SK-N-SH treated with all-trans-retinoic acid at 6 μM for 48 hours (cell line): Measurements from ENCODE around the gene TMEM165.

Experiments
- ATAC-seq: fragments of 200-7000 bp; cut with Tn5 transposase; 3 replicates; pipeline ENCODE4 v1.9.1; 2020; ENCODE audit warnings: mild to moderate bottlenecking, moderate library complexity
- ARNTL ChIP-seq: fragments of 450-650 bp; formaldehyde crosslinking; IDR thresholded peaks from 2 replicates; pipeline ENCODE4 v1.5.0; 2020; ENCODE audit warnings: low read depth, mild to moderate bottlenecking, moderate library complexity, borderline replicate concordance
- ESRRG ChIP-seq: fragments of 250-450 bp; sonication (Bioruptor Pico); IDR thresholded peaks from 2 replicates; pipeline ENCODE4 v1.6.1; 2021; ENCODE audit warnings: mild to moderate bottlenecking
- GLIS3 ChIP-seq: fragments of 250-450 bp; sonication (Bioruptor Pico); IDR thresholded peaks from 2 replicates; pipeline ENCODE4 v1.5.0; 2020; ENCODE audit warnings: mild to moderate bottlenecking, moderate library complexity
- ISL1 ChIP-seq: fragments of 250-450 bp; sonication (Bioruptor Pico); IDR thresholded peaks from 2 replicates; pipeline ENCODE4 v2.1.2; 2022; ENCODE audit warnings: mild to moderate bottlenecking, moderate library complexity
- OSR1 ChIP-seq: fragments of 250-450 bp; sonication (Bioruptor Pico); IDR thresholded peaks from 2 replicates; pipeline ENCODE4 v1.8.0; 2022; ENCODE audit warnings: moderate library complexity, mild to moderate bottlenecking, inconsistent platforms
- PPARA ChIP-seq: fragments of 250-450 bp; sonication (Bioruptor Pico); IDR thresholded peaks from 2 replicates; pipeline ENCODE4 v1.5.0; 2020; ENCODE audit warnings: mild to moderate bottlenecking, borderline replicate concordance
- SNAI2 ChIP-seq: fragments of 250-450 bp; sonication (Bioruptor Pico); IDR thresholded peaks from 2 replicates; pipeline ENCODE4 v1.5.0; 2020; ENCODE audit warnings: mild to moderate bottlenecking, moderate library complexity
- TCF4 ChIP-seq: fragments of 250-450 bp; sonication (Bioruptor Pico); IDR thresholded peaks from 2 replicates; pipeline ENCODE4 v1.8.0; 2021; ENCODE audit warnings: mild to moderate bottlenecking, moderate library complexity, borderline replicate concordance
- TOX ChIP-seq: fragments of 250-450 bp; sonication (Bioruptor Pico); IDR thresholded peaks from 2 replicates; pipeline ENCODE4 v1.8.0; 2021; ENCODE audit warnings: mild to moderate bottlenecking, moderate library complexity, borderline replicate concordance
- ZC3H10 ChIP-seq: fragments of 250-450 bp; sonication (Bioruptor Pico); IDR thresholded peaks from 2 replicates; pipeline ENCODE4 v1.5.1; 2021; ENCODE audit warnings: mild to moderate bottlenecking, moderate library complexity
- ZFP3 ChIP-seq: fragments of 250-450 bp; sonication (Bioruptor Pico); IDR thresholded peaks from 2 replicates; pipeline ENCODE4 v1.5.0; 2020; ENCODE audit warnings: mild to moderate bottlenecking, moderate library complexity
- ZFP30 ChIP-seq: fragments of 450-650 bp; formaldehyde crosslinking; IDR thresholded peaks from 2 replicates; pipeline ENCODE4 v1.5.0; 2022; ENCODE audit warnings: mild to moderate bottlenecking, moderate library complexity
- ZNF565 ChIP-seq: fragments of 450-650 bp; formaldehyde crosslinking; conservative IDR thresholded peaks from 2 replicates; pipeline ENCODE4 v1.5.0; 2020; ENCODE audit warnings: low read depth, mild to moderate bottlenecking, moderate library complexity
- ZNF70 ChIP-seq: fragments of 450-650 bp; formaldehyde crosslinking; IDR thresholded peaks from 2 replicates; pipeline ENCODE4 v1.5.0; 2020; ENCODE audit warnings: mild to moderate bottlenecking, moderate library complexity
- ZNF8 ChIP-seq: fragments of 450-650 bp; formaldehyde crosslinking; IDR thresholded peaks from 2 replicates; pipeline ENCODE4 v1.5.0; 2020; ENCODE audit warnings: mild to moderate bottlenecking, moderate library complexity
- TF ChIP-seq, protein P1 (sequence below): fragments of 250-450 bp; sonication (Bioruptor Pico); IDR thresholded peaks from 2 replicates; pipeline ENCODE4 v1.8.0; 2021; ENCODE audit warnings: low read depth, mild to moderate bottlenecking, moderate library complexity, borderline replicate concordance
- TF ChIP-seq, protein P2 (sequence below): fragments of 250-450 bp; sonication (Bioruptor Pico); IDR thresholded peaks from 2 replicates; pipeline ENCODE4 v1.5.0; 2020; ENCODE audit warnings: mild to moderate bottlenecking, moderate library complexity
- TF ChIP-seq, protein P3 (sequence below): fragments of 250-450 bp; sonication (Bioruptor Pico); IDR thresholded peaks from 2 replicates; pipeline ENCODE4 v1.8.0; 2020; ENCODE audit warnings: mild to moderate bottlenecking, moderate library complexity, borderline replicate concordance
- TF ChIP-seq, protein P4 (sequence below): fragments of 250-450 bp; sonication (Bioruptor Pico); IDR thresholded peaks from 2 replicates; pipeline ENCODE4 v1.5.1; 2021; ENCODE audit warnings: mild to moderate bottlenecking, moderate library complexity

Gene TMEM165

DNA sequence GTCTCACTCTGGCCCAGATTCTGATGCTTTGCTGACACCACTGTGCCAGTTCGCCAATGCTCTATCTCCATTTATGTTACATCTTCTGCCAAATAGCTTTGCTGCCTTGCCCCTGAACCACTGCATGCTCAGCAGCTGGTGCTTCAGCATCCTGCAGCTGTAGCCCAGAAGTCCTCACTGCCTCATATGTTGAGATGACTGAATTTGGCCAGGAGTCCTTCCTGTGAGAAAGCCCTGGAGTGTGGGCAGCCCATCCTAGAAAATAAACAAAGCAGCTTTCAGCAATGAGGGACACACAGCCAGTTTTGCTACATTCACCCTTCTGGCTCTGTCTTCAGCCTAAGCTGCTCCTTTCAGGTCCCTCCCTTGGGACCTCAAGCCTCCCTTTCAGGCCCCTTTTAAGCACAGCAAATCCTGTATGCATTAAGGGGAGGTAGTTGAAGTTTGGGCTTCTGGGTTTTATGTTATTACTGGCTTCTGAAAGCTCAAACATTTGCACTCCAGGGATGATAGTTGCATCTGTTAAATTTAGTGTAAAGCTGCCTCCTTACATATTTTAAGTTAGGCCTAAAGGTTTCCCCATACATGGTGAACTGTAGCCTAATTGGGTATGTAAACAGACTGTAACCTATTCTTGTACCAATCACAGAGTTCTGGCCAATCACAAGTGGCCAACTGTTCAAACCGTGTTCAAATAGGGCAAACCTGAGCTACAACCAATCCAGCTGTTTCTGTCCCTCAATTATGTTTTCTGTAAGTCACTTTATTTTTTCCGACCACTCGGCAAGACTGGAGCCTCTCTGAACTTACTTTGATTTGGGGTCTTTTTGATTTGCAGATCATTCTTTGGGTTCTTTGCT, 2.1 kb upstream of the TMEM165 start:
- no peak for ATAC-seq
- TF ChIP-seq ZC3H10 (CRISPR knock-in tag) (no peak), ZFP3 (CRISPR knock-in tag) (no peak), GLIS3 (CRISPR knock-in tag) (no peak)
- TF ChIP-seq, protein P1, sequence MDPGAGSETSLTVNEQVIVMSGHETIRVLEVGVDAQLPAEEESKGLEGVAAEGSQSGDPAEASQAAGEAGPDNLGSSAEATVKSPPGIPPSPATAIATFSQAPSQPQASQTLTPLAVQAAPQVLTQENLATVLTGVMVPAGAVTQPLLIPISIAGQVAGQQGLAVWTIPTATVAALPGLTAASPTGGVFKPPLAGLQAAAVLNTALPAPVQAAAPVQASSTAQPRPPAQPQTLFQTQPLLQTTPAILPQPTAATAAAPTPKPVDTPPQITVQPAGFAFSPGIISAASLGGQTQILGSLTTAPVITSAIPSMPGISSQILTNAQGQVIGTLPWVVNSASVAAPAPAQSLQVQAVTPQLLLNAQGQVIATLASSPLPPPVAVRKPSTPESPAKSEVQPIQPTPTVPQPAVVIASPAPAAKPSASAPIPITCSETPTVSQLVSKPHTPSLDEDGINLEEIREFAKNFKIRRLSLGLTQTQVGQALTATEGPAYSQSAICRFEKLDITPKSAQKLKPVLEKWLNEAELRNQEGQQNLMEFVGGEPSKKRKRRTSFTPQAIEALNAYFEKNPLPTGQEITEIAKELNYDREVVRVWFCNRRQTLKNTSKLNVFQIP (CRISPR knock-in tag), result no peak

DNA sequence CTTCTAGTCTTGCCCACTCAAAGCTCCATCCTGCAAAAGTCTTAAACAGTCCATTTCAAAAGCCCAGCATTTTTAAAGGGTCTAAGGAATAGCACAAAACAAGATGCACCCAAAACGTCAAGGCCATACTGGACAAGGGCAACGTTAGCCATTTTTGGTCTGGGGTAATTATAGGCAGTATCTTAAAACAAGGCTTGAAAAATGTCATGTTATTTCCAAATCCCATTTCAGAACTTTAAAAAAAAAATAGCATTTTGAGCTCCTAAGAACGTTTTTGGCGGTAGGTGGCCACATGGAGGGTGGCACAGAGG, 584 bp upstream of the TMEM165 start:
- ATAC-seq, result no peak
- TF ChIP-seq OSR1 (CRISPR knock-in tag) (no peak), ZFP3 (CRISPR knock-in tag) (0 out of 2 replicates have a peak, but pooled peaks have one; percentile 38), ISL1 (CRISPR knock-in tag) (no peak), SNAI2 (CRISPR knock-in tag) (no peak), PPARA (CRISPR knock-in tag) (no peak)
- TF ChIP-seq, protein P2, sequence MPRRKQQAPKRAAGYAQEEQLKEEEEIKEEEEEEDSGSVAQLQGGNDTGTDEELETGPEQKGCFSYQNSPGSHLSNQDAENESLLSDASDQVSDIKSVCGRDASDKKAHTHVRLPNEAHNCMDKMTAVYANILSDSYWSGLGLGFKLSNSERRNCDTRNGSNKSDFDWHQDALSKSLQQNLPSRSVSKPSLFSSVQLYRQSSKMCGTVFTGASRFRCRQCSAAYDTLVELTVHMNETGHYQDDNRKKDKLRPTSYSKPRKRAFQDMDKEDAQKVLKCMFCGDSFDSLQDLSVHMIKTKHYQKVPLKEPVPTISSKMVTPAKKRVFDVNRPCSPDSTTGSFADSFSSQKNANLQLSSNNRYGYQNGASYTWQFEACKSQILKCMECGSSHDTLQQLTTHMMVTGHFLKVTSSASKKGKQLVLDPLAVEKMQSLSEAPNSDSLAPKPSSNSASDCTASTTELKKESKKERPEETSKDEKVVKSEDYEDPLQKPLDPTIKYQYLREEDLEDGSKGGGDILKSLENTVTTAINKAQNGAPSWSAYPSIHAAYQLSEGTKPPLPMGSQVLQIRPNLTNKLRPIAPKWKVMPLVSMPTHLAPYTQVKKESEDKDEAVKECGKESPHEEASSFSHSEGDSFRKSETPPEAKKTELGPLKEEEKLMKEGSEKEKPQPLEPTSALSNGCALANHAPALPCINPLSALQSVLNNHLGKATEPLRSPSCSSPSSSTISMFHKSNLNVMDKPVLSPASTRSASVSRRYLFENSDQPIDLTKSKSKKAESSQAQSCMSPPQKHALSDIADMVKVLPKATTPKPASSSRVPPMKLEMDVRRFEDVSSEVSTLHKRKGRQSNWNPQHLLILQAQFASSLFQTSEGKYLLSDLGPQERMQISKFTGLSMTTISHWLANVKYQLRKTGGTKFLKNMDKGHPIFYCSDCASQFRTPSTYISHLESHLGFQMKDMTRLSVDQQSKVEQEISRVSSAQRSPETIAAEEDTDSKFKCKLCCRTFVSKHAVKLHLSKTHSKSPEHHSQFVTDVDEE (CRISPR knock-in tag), result 0 out of 2 replicates have a peak, but pooled peaks have one; percentile 35
- TF ChIP-seq, all 23 proteins: peak for 2

DNA sequence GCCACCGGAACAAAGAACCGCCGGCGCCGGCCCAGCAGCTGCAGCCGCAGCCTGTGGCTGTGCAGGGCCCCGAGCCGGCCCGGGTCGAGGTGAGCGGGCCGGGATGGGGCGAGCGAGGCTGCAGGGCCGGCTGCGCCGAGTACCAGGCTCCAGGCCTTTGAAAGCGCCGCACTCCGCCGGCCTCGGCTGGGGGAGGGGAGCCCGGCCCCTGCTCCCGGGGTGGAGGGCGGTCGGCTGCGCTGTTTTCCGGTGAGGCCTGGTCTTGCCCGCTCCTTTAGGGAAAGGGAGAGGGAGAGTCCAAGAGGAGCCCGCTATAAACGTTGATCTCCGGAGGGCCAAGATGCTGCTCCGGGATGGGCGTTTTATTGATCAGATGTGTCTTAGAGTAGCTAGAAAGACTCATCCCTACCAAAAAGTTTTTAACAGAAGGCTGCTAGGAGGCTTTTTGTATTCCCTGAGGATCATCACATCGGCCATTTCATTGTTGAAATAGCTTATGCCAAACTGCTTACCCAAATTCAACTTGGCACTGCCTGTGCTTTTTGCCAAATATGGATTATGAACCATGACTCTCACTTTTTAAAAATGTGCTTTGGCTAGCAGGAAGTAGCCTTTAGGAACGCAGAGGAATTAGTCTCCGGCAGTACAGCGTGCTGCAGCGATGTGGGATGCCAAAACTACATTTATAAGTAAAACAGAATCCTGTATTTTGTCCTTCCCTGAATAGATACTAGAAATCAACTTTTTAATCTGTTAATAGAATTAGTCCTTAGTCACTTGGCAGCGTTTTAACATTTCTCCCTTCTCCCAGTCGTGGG, 760 bp downstream of the TMEM165 start:
- peak; percentile 37 for ATAC-seq
- no peak for TF ChIP-seq ZNF70 (CRISPR knock-in tag)
- TF ChIP-seq, protein P3, sequence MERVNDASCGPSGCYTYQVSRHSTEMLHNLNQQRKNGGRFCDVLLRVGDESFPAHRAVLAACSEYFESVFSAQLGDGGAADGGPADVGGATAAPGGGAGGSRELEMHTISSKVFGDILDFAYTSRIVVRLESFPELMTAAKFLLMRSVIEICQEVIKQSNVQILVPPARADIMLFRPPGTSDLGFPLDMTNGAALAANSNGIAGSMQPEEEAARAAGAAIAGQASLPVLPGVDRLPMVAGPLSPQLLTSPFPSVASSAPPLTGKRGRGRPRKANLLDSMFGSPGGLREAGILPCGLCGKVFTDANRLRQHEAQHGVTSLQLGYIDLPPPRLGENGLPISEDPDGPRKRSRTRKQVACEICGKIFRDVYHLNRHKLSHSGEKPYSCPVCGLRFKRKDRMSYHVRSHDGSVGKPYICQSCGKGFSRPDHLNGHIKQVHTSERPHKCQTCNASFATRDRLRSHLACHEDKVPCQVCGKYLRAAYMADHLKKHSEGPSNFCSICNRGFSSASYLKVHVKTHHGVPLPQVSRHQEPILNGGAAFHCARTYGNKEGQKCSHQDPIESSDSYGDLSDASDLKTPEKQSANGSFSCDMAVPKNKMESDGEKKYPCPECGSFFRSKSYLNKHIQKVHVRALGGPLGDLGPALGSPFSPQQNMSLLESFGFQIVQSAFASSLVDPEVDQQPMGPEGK (CRISPR knock-in tag), result no peak
- no peak for TF ChIP-seq TOX (CRISPR knock-in tag)
- TF ChIP-seq, protein P2 (CRISPR knock-in tag), result no peak
- TF ChIP-seq ZFP30 (CRISPR knock-in tag), result no peak
- no peak for TF ChIP-seq ESRRG (CRISPR knock-in tag)
- TF ChIP-seq ZC3H10 (CRISPR knock-in tag), result no peak
- no peak for TF ChIP-seq ARNTL
- no peak for TF ChIP-seq ZNF565 (CRISPR knock-in tag)
- TF ChIP-seq, protein P4, sequence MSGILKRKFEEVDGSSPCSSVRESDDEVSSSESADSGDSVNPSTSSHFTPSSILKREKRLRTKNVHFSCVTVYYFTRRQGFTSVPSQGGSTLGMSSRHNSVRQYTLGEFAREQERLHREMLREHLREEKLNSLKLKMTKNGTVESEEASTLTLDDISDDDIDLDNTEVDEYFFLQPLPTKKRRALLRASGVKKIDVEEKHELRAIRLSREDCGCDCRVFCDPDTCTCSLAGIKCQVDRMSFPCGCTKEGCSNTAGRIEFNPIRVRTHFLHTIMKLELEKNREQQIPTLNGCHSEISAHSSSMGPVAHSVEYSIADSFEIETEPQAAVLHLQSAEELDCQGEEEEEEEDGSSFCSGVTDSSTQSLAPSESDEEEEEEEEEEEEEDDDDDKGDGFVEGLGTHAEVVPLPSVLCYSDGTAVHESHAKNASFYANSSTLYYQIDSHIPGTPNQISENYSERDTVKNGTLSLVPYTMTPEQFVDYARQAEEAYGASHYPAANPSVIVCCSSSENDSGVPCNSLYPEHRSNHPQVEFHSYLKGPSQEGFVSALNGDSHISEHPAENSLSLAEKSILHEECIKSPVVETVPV (CRISPR knock-in tag), result no peak
- no peak for TF ChIP-seq PPARA (CRISPR knock-in tag)
- TF ChIP-seq SNAI2 (CRISPR knock-in tag), result no peak
- TF ChIP-seq ZFP3 (CRISPR knock-in tag), result no peak
- TF ChIP-seq, protein P1 (CRISPR knock-in tag), result no peak
- TF ChIP-seq TCF4 (CRISPR knock-in tag), result no peak
- no peak for TF ChIP-seq ZNF8 (CRISPR knock-in tag)
